NAMALWA (cell line): ENCODE results near the gene GRID2IP.
"Not testable (repeated sequence)": the region's sequence is repeated elsewhere in the genome, so short reads cannot be mapped to it uniquely, and the experiment has no call there.

Source experiments
- DNase-seq: peaks from one replicate; pipeline ENCODE4 v3.0.0-alpha.2; 2015; ENCODE audit warnings: low spot score

The GRID2IP gene

DNA sequence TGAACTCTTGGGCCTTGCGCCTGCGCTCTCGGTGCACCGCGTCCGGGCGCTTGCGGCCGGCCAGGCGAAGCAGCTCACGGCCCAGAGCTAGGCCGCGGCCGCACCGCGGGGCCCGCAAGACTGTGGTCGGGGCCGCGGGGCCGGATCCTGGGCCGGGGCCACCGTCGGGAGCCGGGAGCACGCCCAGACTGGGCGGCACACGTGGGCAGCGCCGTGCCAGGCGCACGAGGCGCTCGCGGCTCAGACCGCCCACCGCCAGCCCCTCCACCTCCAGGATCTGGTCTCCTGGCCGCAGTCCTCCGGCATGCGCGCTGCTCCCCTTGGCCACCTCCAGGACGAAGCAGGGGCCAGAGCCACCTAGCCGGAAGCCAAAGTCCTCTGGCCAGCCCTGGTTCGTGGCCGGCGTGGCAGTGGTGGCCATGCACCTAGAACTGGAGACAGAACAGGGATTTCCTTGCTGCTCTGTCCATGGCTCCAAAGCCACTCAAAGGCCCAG, at the start of gene GRID2IP:
GRID2IP (minus strand) TSS at position 446 of the 496 bp plus-strand sequence; CDS start at position 421, 25 bp downstream.
- no peak for DNase-seq

DNA sequence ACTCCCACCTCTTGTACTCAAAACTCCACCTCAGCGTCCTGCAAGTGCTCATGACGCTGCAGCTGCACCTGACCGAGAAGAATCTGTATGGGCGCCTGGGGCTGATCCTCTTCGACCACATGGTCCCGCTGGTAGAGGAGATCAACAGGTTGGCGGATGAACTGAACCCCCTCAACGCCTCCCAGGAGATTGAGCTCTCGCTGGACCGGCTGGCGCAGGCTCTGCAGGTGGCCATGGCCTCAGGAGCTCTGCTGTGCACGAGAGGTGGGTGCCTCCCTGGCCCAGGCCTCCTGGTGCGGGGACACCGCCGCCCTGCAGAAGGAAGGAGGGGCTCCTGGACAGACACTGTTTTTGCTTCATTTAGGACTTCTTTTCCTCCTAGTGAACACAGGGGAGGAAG, 48.8 kb upstream of the GRID2IP start:
- DNase-seq = no peak

DNA sequence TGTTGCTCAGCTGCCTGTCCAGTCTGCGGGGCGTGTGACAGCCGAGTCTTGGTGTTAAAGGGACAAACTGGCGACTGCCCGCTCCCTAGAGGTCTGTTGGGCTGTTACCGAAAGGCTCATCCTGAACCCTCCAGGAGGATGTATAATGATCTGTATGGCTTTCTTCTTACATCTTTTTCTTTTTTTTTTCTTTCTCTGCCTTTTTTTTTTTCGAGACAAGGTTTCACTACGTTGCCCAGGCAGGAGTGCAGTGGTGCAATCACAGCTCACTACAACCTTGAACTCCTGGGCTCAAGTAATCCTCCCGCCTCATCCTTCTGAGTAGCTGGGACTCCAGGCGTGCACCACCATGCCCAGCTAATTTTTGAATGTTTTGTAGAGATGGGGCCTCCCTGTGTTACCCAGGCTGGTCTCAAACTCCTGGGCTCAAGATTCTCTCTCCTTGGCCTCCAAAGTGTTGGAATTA, 39.4 kb upstream of the GRID2IP start:
- peak; percentile 62 for DNase-seq

DNA sequence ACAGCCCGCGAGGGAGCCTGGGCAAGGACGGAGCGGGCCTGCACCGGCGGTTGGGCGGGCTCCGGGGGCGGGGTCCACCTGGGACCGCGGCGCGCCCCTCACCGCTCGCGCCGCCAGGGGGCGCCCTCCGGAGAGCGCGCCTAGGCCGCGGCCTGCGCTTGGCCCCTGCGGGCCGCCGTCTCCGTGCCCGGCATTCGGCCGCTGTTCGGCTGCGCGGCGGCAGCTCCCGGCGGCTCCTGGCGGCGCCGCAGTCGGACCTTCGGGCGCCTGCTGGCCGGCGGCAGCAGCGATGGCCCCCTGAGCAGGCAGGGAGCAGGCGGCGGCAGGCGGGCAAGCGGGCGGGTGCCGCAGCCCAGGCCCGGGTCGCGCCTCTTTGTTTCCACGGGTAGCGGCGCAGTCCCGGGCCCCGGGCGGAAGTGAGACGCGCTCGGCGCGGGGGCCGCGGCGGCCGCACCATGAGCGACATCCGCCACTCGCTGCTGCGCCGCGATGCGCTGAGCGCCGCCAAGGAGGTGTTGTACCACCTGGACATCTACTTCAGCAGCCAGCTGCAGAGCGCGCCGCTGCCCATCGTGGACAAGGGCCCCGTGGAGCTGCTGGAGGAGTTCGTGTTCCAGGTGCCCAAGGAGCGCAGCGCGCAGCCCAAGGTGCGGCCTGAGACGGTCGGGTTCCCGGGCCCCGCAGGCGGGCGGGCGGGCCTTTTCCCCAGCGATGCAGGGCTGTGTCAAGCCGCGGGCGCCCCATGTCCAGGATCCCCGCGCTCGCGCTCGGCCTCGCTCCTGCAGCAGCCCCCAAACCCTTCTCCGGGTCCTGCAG, 38.8 kb upstream of the GRID2IP start, which contains the start of gene INTS15:
INTS15 (plus strand) TSS at position 193 of the 816 bp plus-strand sequence; CDS start at position 456, 263 bp downstream.
- DNase-seq = peak; percentile 89

DNA sequence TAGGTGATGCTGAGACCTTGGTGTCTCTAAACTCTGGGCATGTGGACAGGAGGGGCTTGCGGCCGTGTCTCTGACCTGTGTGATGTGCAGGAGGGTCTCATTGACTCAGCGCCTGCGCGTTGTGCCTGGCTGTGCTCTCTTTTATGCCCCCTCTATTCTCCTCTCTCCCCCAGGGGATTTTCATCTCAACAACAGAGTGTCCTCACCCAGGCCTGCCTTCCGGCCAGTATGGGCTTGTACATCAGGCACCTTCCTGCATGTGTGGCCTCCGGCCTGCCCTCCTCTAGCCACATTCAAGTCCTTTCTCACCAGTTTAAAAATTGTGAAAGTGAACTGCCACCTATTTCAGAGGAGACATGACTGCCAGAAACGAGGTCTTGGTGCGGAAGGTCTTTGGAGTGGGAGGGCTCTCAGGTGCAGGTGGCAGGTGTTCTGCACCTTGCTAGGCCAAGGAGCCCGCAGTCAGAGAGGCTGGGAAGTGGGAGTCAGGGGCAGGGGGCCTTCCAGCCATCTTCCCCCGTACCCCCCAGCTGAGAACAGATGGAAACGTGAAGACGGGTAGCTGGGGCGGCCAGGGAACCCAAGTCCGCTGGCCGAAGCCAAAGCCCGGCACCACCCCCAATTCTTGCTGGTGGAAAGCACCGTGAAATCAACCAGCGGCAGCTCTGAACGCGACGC, 38.0 kb upstream of the GRID2IP start:
- DNase-seq = no peak

DNA sequence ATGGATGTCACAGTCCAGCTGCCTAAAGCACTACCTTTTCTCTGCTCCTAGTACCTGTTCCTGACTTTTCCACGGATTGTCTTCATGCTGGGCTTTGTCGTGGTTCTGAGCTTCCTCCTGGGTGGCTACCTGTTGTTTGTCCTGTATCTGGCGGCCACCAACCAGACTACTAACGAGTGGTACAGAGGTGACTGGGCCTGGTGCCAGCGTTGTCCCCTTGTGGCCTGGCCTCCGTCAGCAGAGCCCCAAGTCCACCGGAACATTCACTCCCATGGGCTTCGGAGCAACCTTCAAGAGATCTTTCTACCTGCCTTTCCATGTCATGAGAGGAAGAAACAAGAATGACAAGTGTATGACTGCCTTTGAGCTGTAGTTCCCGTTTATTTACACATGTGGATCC, 37.3 kb upstream of the GRID2IP start:
- no peak for DNase-seq

DNA sequence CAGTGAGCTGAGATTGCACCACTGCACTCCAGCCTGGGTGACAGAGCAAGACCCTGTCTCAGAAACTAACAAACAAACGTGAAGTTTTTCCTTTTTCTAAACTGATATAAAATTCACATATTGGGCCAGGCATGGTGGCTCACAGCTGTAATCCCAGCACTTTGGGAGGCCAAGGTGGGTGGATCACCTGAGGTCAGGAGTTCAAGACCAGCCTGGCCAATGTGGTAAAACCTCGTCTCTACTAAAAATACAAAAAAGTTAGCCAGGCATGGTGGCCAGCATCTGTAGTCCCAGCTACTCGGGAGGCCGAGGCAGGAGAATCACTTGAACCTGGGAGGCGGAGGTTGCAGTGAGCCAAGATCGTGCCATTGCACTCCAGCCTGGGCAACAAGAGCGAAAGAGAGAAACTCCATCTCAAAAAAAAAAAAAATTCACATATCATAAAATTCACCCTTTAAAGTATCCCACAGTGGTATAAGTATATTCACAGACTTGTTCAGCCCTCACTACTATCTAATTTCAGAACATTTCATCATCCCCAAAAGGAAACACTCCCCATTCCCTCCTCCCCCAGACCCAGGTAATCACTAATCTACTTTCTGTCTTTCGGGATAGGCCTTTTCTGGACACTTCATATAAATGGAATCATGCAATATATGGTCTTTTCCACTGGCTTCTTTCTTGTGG, 34.6 kb upstream of the GRID2IP start:
- not testable (repeated sequence) for DNase-seq

DNA sequence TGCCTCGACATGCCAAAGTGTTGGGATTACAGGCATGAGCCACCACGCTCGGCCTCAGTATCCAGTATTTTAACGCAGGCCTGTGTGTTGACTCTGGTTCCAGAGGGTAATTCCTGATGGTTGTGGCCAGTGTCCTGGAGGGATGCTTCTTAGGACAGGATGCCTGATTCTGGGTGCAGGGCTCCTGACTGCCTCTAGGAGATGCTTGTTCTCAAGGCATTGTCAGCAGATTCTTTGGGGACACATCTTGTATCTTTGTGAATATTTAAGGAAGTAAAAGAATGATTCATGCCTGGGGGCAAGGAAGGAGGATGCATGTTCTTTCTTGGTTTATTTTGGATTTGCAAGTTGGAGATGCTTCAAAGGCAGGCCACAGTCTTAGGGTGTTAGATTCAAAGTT, 28.2 kb upstream of the GRID2IP start:
- no peak for DNase-seq

DNA sequence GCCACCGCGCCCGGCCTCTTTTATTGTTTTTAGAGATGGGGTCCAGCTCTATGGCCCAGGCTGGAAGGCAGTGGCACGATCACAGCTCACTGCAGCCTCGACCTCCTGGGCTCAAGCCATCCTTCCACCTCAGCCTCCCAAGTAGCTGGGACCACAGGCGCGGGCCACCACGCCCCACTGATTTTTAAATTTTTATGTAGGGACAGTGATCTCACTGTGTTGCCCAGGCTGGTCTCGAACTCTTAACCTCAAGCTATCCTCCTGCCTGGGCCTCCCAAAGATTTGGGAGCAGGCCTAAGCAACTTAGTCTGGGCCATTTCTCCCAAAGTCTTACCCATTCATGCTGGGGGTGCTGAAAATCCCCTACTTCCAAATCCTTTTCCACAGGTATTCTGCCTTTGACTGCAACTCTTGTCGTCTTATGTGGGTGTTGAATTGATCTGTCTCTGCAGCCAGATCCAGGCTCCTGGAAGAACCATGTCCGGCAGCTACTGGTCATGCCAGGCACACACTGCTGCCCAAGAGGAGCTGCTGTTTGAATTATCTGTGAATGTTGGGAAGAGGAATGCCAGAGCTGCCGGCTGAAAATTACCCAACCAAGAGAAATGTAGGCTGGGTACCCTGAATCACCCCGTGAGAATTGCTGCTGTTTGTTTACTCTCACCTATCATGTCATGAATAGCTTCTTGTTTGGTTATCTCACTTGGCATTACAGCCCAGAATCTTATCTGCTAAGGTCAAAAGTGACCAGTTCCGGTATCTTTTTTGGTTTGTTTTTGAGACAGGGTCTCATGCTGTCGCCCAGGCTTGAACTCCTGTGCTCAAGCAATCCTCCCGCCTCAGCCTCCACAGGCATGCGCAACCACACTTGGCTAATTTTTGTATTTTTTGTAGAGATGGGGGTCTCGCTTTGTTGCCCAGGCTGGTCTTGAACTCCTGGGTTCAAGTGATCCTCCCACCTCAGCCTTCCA, 27.1 kb upstream of the GRID2IP start:
- no peak for DNase-seq

DNA sequence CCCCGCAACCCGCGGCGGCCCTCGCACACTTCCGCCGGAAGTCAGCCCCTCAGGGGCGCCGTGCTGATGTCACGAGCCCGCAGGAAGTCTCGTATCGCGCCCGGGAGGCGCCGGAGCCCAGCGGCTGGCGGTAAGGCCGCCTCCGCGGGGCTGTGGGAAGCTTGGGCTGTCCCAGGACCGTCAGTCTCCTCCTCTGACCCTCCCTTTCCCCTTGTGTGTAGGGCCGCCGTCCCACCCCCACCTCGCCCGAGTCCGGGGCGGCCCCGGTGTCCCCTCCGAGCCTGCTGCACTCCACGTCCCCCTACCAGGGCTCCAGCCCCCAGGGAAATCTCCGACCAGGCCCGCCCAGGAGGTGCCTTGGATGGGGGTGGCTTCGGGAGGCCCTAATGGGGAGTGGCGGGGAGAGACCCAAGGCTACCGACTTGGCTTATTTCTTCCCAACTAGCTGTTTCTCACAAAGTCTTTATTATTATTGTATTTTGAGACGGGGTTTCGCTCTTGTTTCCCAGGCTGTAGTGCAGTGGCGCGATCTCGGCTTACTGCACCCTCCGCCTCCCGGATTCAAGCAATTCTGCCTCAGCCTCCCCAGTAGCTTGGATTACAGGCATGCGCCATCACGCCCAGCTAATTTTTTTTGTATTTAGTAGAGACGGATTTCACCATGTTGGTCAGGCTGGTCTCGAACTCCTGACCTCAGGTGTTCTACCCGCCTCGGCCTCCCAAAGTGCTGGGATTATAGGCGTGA, 26.3 kb upstream of the GRID2IP start, which contains the start of gene ZDHHC4:
ZDHHC4 (plus strand) TSS at position 86 of the 745 bp plus-strand sequence. CDS start 3,108 bp downstream, outside the sequence.
- DNase-seq = peak; percentile 96

DNA sequence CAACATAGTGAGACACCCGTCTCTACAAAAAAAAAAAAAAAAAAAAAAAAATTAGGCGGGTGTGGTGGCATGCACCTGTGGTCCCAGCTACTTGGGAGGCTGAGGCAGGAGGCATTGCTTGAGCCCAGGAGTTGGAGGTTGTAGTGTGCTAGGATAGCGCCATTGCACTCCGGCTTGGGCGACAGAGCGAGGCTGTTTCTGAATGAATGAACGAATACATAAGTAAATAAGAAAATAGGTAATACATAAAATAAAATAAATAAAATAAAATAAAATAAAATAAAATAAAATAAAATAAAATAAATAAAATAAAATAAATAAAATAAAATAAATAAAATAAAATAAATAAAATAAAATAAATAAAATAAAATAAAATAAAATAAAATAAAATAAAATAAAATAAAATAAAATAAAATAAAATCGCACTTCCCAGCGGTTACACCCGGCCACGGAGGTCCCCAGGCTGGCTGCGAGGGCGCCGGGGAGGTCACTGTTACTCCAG, 25.7 kb upstream of the GRID2IP start:
- DNase-seq = not testable (repeated sequence)

DNA sequence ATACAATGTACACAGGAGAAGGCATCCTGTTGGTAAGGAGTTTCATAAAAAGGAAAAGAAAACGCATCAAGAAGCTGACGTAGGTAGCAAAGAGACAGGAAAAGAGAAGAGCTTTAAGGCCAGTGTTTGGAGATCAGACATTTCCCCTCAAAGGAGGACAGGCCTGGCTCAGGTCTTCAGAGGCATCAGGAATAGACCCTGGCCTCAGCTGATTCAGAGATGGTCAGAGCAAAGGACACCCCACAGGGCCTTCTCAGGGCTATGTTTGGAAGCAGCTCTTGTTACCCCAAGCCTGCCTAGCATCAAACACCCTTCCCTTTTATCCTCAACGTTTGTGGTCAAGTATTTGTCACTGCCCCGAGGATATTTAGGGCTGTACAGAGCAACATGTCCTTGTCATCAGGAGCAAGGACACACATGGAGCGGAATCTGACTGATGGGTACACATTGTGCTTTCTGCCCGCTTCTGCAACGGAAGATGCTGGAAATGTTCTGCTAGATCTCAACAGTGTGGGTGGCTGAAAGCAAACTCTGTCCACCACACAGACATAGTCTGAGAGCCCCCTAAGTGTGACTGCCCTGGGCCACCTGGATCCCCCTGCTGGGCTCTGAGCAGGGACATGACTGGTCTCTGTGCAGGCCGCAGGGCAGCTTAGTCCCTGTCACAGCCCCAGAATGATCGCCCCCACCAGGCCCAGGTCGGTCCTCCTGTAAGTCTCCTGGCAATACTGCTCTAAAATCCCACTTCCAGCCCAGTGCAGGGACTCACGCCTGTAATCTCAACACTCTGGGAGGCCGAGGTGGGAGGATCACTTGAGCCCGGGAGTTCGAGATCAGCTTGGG, 25.0 kb upstream of the GRID2IP start:
- DNase-seq = peak; percentile 44

DNA sequence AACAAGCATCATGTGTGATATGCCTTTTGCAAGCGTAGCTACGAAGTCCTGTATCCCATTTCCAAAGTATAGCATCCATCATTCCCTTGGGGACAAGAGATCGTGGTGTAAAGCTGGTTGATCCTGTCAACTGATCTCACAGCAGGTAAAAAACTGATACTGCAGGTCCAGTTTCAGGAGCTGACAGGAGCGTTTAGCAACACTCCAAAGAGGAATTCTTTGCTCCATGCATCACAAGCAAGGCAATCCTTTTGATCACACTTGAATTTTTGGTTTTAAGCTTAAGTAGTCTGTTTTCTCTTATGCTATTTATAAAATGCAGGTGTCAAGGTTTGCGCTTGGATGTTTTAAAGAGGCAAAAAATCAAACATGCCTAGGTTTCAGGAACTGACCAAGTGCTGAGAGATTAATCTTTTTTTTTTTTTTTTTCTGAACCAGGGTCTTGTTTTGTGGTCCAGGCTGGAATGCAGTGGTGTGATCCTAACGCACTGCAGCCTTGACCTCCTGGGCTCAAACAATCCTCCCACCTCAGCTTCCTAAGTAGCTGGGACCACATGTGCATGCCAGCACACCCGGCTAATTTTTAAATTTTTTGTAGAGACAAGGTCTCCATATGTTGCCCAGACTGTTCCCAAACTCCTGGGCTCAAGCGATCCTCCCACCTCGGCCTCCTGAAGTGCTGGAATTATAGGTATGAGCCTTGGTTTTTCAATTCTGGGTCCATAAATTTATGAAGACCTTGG, 24.2 kb upstream of the GRID2IP start:
- no peak for DNase-seq

DNA sequence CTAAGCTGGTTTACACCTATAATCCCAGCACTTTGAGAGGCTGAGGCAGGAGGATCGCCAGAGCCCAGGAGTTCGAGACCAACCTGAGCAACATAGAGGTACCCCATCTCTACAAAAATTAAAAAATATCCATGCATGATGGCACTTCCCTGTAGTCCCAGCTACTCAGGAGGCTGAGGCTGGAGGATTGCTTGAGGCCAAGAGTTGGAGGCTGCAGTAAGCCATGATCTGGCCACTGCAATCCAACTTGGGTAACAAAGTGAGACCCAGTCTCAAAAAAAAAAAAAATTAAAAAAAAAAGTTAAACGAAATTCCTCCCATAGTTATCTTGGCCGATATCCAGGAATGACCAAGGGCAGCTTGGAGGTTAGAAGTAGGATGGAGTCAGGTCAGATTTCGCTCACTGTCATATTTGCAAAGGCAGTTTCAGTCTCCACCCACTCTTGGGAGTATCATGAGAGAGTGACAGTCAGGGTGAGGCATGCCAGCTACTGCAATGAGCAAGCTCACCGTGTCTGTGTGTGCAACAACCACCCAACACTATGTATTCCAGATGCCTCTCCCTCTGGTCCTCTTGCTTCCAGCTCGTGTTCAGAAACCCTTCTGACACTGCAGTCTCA, 20.0 kb upstream of the GRID2IP start:
- no peak for DNase-seq

DNA sequence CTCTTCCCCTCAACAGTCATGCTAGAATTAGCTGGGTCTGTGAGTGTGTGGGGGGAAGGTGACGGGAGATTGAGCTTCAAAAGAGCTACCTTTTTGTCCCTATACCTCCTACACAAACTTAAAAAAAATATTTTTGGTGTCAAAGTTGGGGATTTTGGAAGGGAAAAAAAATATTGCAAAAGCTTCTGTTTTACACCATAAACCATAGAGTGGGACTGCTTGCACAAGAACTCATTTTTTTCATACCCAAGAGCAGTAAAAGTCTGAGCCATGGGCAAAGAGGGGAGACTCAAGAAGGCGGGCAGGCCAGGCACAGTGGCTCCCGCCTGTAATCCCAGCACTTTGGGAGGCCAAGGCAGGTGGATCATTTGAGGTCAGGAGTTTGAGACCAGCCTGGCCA, 16.6 kb upstream of the GRID2IP start:
- DNase-seq = no peak

DNA sequence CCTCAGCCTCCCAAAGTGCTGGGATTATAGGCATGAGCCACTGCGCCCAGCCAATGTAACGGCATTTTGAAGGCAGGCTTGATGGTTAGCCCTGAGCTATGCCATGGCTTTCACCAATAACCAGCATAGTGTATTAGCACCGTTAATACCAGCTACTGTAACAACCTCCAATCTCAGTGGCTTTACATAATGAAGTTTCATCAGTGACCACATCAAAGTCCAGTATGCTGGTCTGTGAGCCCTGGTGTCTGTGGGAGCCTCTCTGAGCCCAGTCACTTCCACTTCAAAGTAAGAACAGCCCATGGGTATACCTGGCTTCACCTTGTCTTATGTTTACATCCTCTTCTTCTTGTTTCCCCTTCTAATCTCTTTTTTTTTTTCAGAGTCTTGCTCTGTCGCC, 14.4 kb upstream of the GRID2IP start:
- DNase-seq = no peak

DNA sequence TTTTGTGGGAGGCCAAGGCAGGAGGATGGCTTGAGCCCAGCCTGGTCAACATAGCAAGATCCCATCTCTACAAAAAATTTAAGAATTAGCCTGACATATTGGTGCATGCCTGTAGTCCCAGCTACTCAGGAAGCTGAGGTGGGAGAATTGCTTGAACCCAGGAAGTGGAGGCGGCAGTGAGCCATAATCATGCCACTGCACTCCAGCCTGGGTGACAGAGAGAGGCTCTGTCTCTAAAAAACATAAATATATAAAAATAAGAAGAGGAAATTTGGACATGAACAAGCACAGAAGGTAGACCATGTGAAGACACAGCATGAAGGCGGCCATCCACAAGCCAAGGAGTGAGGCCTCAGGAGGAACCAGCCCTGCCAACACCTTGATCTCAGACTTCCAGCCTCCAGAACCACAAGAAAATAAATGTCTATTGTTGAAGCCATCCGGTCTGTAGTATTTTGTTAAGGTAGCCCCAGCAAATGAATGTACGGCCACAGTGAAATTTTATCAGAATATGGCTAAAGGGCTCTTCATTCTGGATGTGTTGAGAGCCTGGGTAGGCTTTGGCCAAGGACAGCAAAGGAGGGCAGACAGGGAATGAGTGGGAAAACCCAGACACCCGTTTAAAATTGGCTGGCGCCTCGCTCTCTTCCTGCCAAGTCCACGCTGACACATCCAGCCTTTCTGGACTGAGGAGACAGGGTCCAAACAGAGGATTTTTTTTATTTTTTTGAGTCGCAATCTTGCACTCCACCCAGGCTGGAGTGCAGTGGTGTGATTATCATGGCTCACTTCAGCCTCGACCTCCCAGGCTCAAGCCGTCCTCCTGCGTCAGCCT, 12.9 kb upstream of the GRID2IP start:
- DNase-seq = no peak
